ENCODE measurements around the gene ARF5. TPM values are rescaled to one million over a fixed set of nuclear protein-coding genes. Genes with fewer than 3 reads are reported as not detected.
A peak's percentile ranks its signal among the peaks of the same experiment; 100 is the strongest.

ARF5 gene
- total RNA-seq, 1 donor from 2014 or later, result 137 TPM

GRCh38 chr7:127595737-127596136, 7.5 kb downstream of the ARF5 start:
- Mint-ChIP-seq H3K9me3 (ENCODE audit: low read depth) (no peaks in the 10 kb centered on the region), H3K27ac (ENCODE audit: unreplicated experiment) (no peak overlapping the region), H3K4me1 (ENCODE audit: low read depth) (no peaks in the 10 kb centered on the region), H3K27me3 (ENCODE audit: low read depth) (peaks cover 16% of the 10 kb centered on the region), H3K4me3 (ENCODE audit: unreplicated experiment) (no peak overlapping the region), H3K36me3 (ENCODE audit: low read depth) (peaks cover 10% of the 10 kb centered on the region)
- TF ChIP-seq CTCF (IDR thresholded peaks at IDR 0.05), result no peak
- no peak for DNase-seq (ENCODE audit: low spot score)

GRCh38 chr7:127598318-127598717, 10.1 kb downstream of the ARF5 start:
- H3K36me3 Mint-ChIP-seq (ENCODE audit: low read depth), result no peaks in the 10 kb centered on the region
- peaks cover 25% of the 10 kb centered on the region for H3K27me3 Mint-ChIP-seq (ENCODE audit: low read depth)
- peak; percentile 36 for TF ChIP-seq CTCF (IDR thresholded peaks at IDR 0.05)
- H3K4me3 Mint-ChIP-seq (ENCODE audit: unreplicated experiment), result no peak overlapping the region
- H3K27ac Mint-ChIP-seq (ENCODE audit: unreplicated experiment), result no peak overlapping the region
- no peak for DNase-seq (ENCODE audit: low spot score)
- H3K4me1 Mint-ChIP-seq (ENCODE audit: low read depth), result no peaks in the 10 kb centered on the region
- H3K9me3 Mint-ChIP-seq (ENCODE audit: low read depth), result no peaks in the 10 kb centered on the region

- H3K9me3 Mint-ChIP-seq (ENCODE audit: low read depth), result peaks cover 12% of the 10 kb centered on the region
These were observed 12.7 kb downstream of the ARF5 start for GRCh38 chr7:127600885-127601284.

GRCh38 chr7:127608446-127608845, 20.2 kb downstream of the ARF5 start:
- H3K27me3 Mint-ChIP-seq (ENCODE audit: low read depth), result peaks cover 17% of the 10 kb centered on the region
- no peak for TF ChIP-seq CTCF (IDR thresholded peaks at IDR 0.05)
- DNase-seq (ENCODE audit: low spot score), result no peak
- no peak overlapping the region for H3K27ac Mint-ChIP-seq (ENCODE audit: unreplicated experiment)
- no peak overlapping the region for H3K4me3 Mint-ChIP-seq (ENCODE audit: unreplicated experiment)
- peaks cover 2% of the 10 kb centered on the region for H3K36me3 Mint-ChIP-seq (ENCODE audit: low read depth)
- peaks cover 12% of the 10 kb centered on the region for H3K9me3 Mint-ChIP-seq (ENCODE audit: low read depth)
- H3K4me1 Mint-ChIP-seq (ENCODE audit: low read depth), result no peaks in the 10 kb centered on the region

More at GRCh38 chr7:127600885-127601284, 12.7 kb downstream of the ARF5 start:
- Mint-ChIP-seq H3K27ac (ENCODE audit: unreplicated experiment) (no peak overlapping the region), H3K4me1 (ENCODE audit: low read depth) (no peaks in the 10 kb centered on the region), H3K27me3 (ENCODE audit: low read depth) (peaks cover 22% of the 10 kb centered on the region), H3K4me3 (ENCODE audit: unreplicated experiment) (no peak overlapping the region), H3K36me3 (ENCODE audit: low read depth) (peaks cover 2% of the 10 kb centered on the region)
- TF ChIP-seq CTCF (IDR thresholded peaks at IDR 0.05), result no peak
- no peak for DNase-seq (ENCODE audit: low spot score)

- peaks cover 8% of the 10 kb centered on the region for H3K9me3 Mint-ChIP-seq (ENCODE audit: low read depth)
- no peak for TF ChIP-seq CTCF (IDR thresholded peaks at IDR 0.05)
- H3K4me1 Mint-ChIP-seq (ENCODE audit: low read depth), result no peaks in the 10 kb centered on the region
- H3K36me3 Mint-ChIP-seq (ENCODE audit: low read depth), result no peaks in the 10 kb centered on the region
- H3K27me3 Mint-ChIP-seq (ENCODE audit: low read depth), result peaks cover 26% of the 10 kb centered on the region
- no peak overlapping the region for H3K27ac Mint-ChIP-seq (ENCODE audit: unreplicated experiment)
- H3K4me3 Mint-ChIP-seq (ENCODE audit: unreplicated experiment), result no peak overlapping the region
- no peak for DNase-seq (ENCODE audit: low spot score)
These were observed 21.1 kb downstream of the ARF5 start for GRCh38 chr7:127609297-127609696.

Measured in chondrocyte (in vitro differentiated cells).